Breast epithelium (tissue), 3 donors: ENCODE data around the gene CA14.

Experiments
- POLR2A ChIP-seq: fragments of 450-650 bp; IDR thresholded peaks from one replicate; pipeline ENCODE4 v1.6.1; 2016; ENCODE audit warnings: antibody characterized with exemption, mild to moderate bottlenecking, moderate library complexity
- TF ChIP-seq, protein P1 (sequence below), 3 donors: fragments of 450-650 bp; IDR thresholded peaks; one replicate each; pipeline ENCODE4 v1.5.1; 2016 to 2017; ENCODE audit warnings: antibody characterized with exemption in 3 of 3, mild to moderate bottlenecking in 3 of 3, moderate library complexity in 3 of 3

DNA sequence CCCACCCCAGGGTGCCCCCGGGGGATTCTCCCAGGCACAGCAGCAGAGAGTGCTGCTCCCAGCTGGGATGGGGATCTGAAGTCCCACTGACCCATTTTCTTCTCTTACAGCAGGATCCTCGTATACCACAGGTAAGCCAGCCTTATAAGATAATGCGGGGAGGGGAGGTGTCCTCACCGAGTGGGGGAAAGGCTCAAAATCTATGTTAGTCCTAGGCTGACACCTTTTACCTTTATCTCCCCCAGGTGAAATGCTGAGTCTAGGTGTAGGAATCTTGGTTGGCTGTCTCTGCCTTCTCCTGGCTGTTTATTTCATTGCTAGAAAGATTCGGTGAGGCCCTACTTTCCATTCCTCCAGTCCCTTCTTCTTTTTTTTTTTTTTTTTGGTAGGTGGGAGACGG, 6.0 kb downstream of the CA14 start:
- TF ChIP-seq, protein P1, sequence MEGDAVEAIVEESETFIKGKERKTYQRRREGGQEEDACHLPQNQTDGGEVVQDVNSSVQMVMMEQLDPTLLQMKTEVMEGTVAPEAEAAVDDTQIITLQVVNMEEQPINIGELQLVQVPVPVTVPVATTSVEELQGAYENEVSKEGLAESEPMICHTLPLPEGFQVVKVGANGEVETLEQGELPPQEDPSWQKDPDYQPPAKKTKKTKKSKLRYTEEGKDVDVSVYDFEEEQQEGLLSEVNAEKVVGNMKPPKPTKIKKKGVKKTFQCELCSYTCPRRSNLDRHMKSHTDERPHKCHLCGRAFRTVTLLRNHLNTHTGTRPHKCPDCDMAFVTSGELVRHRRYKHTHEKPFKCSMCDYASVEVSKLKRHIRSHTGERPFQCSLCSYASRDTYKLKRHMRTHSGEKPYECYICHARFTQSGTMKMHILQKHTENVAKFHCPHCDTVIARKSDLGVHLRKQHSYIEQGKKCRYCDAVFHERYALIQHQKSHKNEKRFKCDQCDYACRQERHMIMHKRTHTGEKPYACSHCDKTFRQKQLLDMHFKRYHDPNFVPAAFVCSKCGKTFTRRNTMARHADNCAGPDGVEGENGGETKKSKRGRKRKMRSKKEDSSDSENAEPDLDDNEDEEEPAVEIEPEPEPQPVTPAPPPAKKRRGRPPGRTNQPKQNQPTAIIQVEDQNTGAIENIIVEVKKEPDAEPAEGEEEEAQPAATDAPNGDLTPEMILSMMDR (IDR thresholded peaks at IDR 0.05) = no peak
- TF ChIP-seq POLR2A = no peak
